HG02852 (cell line): ENCODE data around the gene LRRC23.
A peak's percentile ranks its signal among the peaks of the same experiment; 100 is the strongest.

ENCODE experiments used
- ATAC-seq: cut with Tn5 transposase; IDR thresholded peaks from one replicate; pipeline ENCODE4 v1.9.1; 2021; ENCODE audit warnings: mild to moderate bottlenecking, moderate library complexity; ENCODE audit not compliant: unreplicated experiment

Gene LRRC23

DNA sequence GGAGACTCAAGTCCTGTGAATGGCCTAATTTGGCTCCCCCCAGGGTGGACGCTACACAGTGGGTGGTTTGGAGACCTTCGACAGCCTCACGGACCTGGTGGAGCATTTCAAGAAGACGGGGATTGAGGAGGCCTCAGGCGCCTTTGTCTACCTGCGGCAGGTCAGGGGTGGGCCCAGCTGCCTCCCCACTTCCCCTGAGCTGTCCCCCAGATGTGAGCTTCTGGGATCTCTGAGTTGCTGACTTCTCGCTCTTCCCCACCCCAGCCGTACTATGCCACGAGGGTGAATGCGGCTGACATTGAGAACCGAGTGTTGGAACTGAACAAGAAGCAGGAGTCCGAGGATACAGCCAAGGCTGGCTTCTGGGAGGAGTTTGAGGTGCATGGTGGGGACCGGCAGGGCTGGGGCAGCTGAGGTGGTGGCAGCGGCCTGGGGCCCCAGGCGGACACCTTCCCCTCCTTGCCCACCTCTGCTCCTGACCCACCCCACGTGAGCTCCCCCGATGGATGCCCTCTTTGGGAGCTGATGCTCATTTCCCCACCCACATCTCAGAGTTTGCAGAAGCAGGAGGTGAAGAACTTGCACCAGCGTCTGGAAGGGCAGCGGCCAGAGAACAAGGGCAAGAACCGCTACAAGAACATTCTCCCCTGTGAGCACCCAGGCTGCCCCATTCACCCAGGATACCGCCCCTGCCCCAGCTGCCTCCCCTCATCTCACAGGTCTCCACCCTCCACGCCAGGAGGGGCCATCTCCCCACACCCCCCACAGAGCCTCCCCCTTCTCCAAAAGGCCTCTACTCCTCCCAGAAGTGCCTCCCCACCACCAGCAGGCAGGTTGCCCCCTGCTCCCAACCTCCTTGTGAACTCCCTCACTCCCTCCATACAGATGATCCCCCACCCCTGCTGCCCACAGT, 50.7 kb downstream of the LRRC23 start:
- no peak for ATAC-seq

DNA sequence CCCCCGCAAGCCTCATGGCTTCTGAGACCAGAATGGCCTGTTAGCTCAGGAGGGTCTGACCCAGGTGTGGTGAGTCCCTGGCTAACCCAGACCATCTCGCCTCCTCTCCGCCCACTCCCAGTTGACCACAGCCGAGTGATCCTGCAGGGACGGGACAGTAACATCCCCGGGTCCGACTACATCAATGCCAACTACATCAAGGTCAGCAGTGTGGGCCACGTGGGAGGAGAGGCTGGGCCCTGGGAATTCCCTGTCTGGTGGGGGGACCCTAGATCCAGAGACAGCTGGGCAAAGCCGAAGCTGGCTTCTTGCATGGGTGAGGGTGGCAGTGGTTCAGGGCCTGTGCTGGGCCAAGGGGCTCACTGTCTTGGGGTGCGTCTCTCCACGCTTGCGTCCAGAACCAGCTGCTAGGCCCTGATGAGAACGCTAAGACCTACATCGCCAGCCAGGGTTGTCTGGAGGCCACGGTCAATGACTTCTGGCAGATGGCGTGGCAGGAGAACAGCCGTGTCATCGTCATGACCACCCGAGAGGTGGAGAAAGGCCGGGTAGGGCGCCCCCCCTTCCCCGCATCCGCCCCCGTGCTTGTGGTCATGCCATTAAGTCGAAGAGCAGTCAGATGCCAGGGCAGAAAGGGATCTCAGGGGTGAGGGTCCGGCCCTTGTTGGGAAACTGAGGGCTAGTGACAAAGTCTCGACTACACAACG, 51.6 kb downstream of the LRRC23 start:
- no peak for ATAC-seq

DNA sequence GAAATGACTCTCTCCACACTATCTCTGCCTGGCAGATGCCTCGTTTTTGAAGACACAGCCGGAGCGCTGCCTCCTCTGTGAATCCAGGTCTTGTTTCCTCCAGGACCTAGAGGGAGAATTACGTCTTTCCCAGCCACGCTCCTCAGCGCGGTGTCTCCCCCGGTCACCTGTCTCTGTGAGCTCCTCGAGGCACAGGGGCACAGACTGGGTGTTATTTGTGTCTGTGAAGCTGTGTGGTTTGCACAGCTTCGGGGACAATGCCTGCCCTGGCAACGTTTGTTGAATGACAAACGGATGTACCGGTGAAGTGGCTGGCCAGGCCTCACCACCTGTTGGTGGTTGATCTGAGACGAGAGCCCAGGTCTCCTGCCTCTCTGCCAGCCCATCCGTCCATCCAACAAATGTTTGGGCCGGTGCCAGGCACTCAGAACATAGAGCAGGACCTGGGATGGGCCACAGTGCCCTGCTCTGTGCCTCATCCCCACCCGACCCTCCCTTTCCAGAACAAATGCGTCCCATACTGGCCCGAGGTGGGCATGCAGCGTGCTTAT, 52.6 kb downstream of the LRRC23 start:
- no peak for ATAC-seq

DNA sequence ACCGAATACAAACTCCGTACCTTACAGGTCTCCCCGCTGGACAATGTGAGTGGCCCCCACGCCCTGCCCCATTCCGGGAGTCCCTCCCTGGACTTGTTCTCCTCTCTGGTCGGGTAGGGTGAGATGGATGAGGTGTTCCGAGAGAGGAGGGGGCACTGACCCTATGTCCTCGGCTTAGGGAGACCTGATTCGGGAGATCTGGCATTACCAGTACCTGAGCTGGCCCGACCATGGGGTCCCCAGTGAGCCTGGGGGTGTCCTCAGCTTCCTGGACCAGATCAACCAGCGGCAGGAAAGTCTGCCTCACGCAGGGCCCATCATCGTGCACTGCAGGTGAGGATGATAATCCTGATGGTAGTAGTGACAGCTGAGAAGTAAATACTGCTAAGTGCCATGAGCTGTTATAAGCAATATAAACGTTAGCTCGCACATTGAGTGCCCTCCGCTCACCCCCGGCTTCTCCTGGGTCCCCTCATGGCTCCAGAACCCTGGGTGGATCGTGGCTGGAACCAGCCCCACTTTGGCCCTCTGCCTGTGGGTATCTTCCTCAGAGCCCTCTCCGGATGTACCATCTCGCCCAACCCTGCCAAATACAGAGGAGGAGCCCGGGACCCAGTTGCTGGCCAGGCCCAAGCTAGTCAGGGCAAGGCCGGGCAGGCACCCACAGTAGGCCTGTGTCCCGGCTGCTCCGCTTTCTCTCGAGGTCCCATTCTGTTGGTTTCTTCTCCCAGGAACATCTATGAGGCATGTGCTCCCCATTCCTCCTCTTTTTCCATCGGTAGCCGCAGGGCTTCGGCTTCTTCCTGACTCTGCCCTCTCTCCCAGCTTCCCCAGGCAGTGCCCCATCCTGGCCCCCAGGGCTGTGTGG, 53.4 kb downstream of the LRRC23 start:
- ATAC-seq = no peak

- no peak for ATAC-seq
Measured at GRCh38 chr12:6958609-6959057, 54.0 kb downstream of the LRRC23 start.

GRCh38 chr12:6959058-6959804, 54.6 kb downstream of the LRRC23 start:
- peak; percentile 63 for ATAC-seq

- no peak for ATAC-seq
Measured at GRCh38 chr12:6959805-6960592, 55.4 kb downstream of the LRRC23 start.

GRCh38 chr12:6960593-6961277, 56.1 kb downstream of the LRRC23 start:
- no peak for ATAC-seq

DNA sequence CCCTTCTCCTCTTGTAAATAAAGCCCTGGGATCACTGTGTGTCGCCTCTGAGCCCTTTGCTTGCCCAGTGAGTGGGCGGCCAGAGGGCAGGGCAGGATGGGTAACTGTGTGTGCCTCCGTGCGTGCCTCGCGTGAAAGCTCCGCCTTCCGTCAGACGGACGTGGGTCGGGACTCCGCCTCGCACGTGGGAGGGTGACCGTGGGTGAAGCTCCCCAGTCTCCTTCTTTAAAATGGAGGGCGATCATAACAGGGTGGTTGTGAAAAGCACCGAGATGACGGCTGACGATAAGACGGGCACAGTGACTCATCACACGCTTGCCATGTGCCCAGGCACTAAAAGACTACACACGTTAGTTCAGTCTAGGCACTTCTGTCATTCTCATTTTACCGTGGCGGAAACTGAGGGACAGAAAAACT, 56.7 kb downstream of the LRRC23 start:
- ATAC-seq = no peak

GRCh38 chr12:6961695-6962284, 57.2 kb downstream of the LRRC23 start:
- ATAC-seq = no peak

DNA sequence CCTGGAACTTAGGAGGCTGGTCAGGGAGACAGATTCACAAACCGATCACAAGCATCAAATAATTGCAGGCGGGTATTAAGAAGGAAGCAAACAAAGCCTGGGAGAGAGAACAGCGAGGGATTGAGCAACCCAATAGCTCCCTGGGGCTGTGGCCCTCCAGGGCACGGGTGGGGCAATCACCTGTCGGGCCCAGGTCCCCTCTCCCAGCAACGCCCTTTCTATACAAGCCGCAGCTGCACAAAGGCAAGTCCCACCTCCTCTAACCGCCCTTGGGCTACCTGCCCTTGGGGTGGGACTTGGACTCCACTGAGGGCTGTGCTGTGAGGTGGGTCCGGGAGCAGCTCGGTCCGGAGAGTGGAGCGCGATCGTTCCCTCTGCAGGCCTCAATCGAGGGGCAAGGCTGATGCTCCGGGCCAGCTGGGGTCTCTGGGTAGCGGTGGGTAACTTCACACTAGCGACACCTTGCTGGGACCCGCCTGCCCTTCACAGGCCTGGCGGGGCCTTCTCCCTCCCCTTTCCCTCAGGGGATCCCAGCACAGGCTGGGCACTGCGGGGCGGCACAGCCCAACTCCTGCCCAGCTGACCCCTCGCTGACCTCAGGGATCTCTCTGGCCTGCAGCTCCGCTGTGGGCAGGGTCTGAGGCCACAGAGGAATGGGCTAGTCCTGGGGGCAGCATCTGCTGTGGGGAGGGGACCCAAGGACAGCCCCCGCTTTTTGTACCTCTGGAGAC, 57.8 kb downstream of the LRRC23 start:
- ATAC-seq = no peak

- ATAC-seq = no peak
Measured at GRCh38 chr12:6963016-6963731, 58.6 kb downstream of the LRRC23 start.
